Erythroblast (primary cell): ENCODE measurements around the gene DMWD.

Experiments
- GATA1 ChIP-seq: IDR thresholded peaks from 2 replicates; pipeline ENCODE4 v1.6.1; 2011; ENCODE audit warnings: low read depth, mild to moderate bottlenecking, control low read depth, low read length, moderate library complexity
- POLR2A ChIP-seq: IDR thresholded peaks from 2 replicates; pipeline ENCODE4 v1.6.1; 2011; ENCODE audit warnings: mild to moderate bottlenecking, low read length

GRCh38 chr19:45814851-45815480 lies 22.3 kb upstream of the DMWD start, which contains the start of gene RSPH6A:
- TF ChIP-seq POLR2A (no peak), GATA1 (no peak)
